T-helper 1 cell treated with Interleukin-12 subunit alpha and Interleukin-12 subunit beta and Interleukin-4 antibody, amounts not matched to agents 30 ng/mL and 1 ng/mL, for 36 hours (primary cell): Measurements from ENCODE around the gene SLC6A2. TPM values are rescaled to one million over a fixed set of nuclear protein-coding genes. Genes with fewer than 3 reads are reported as not detected.

Experiments
- intact Hi-C: fragments of 100-400 bp; cut with micrococcal nuclease; formaldehyde crosslinking; loops from one replicate; pipeline ENCODE4 v1.15.1; 2024
- total RNA-seq: library from RNA; stranded (reverse); gene quantifications from 2 replicates; pipeline ENCODE4 v1.2.3, GENCODE V29; 2022

SLC6A2 gene
- total RNA-seq, 1 donor from 2014 or later = not detected

GRCh38 chr16:55671206-55671973 lies 15.6 kb downstream of the SLC6A2 start:
- intact Hi-C loops = no loop called here

- intact Hi-C loops = no loop called here
Observed at GRCh38 chr16:55671974-55672280, 16.1 kb downstream of the SLC6A2 start.

- intact Hi-C loops = no loop called here
Observed at GRCh38 chr16:55672471-55672870, 16.7 kb downstream of the SLC6A2 start.

GRCh38 chr16:55678161-55678821 lies 22.5 kb downstream of the SLC6A2 start:
- intact Hi-C loops = no loop called here

GRCh38 chr16:55682086-55682485 lies 26.3 kb downstream of the SLC6A2 start:
- intact Hi-C loops = no loop called here

GRCh38 chr16:55685973-55686372 lies 30.2 kb downstream of the SLC6A2 start:
- intact Hi-C loops = no loop called here

- intact Hi-C loops = no loop called here
Observed at GRCh38 chr16:55686671-55687070, 30.9 kb downstream of the SLC6A2 start.

GRCh38 chr16:55687802-55688201 lies 32.0 kb downstream of the SLC6A2 start:
- intact Hi-C loops = no loop called here

GRCh38 chr16:55690841-55691240 lies 35.1 kb downstream of the SLC6A2 start:
- intact Hi-C loops = no loop called here

GRCh38 chr16:55691771-55692170 lies 36.0 kb downstream of the SLC6A2 start:
- intact Hi-C loops = no loop called here

- intact Hi-C loops = no loop called here
Observed at GRCh38 chr16:55695595-55695994, 39.8 kb downstream of the SLC6A2 start.

GRCh38 chr16:55697867-55698266 lies 42.1 kb downstream of the SLC6A2 start:
- intact Hi-C loops = no loop called here

- intact Hi-C loops = no loop called here
Observed at GRCh38 chr16:55698331-55698730, 42.5 kb downstream of the SLC6A2 start.

- intact Hi-C loops = no loop called here
Observed at GRCh38 chr16:55698946-55699345, 43.2 kb downstream of the SLC6A2 start.

- intact Hi-C loops = loop anchor here (1.0 kb wide), 1 partner anchor 156 kb away; no protein-coding TSS in a partner anchor
Observed at GRCh38 chr16:55699616-55700015, 43.8 kb downstream of the SLC6A2 start.

GRCh38 chr16:55700067-55700466 lies 44.3 kb downstream of the SLC6A2 start:
- intact Hi-C loops = loop anchor here (1.0 kb wide), 1 partner anchor 157 kb away; no protein-coding TSS in a partner anchor

- intact Hi-C loops = loop anchor here (1.0 kb wide), 1 partner anchor 158 kb away; no protein-coding TSS in a partner anchor
Observed at GRCh38 chr16:55700961-55701360, 45.2 kb downstream of the SLC6A2 start.

- intact Hi-C loops = loop anchor here (2.0 kb wide), 1 partner anchor 1749 kb away; no protein-coding TSS in a partner anchor
Observed at GRCh38 chr16:55701442-55702319, 45.9 kb downstream of the SLC6A2 start.

- intact Hi-C loops = loop anchor here (1.0 to 2.0 kb wide), 2 partner anchors 238 to 1751 kb away; no protein-coding TSS in a partner anchor
Observed at GRCh38 chr16:55703003-55704001, 47.5 kb downstream of the SLC6A2 start.

GRCh38 chr16:55706739-55707384 lies 51.1 kb downstream of the SLC6A2 start:
- intact Hi-C loops = no loop called here
